ENCODE measurements around the gene CDH13.

DNA sequence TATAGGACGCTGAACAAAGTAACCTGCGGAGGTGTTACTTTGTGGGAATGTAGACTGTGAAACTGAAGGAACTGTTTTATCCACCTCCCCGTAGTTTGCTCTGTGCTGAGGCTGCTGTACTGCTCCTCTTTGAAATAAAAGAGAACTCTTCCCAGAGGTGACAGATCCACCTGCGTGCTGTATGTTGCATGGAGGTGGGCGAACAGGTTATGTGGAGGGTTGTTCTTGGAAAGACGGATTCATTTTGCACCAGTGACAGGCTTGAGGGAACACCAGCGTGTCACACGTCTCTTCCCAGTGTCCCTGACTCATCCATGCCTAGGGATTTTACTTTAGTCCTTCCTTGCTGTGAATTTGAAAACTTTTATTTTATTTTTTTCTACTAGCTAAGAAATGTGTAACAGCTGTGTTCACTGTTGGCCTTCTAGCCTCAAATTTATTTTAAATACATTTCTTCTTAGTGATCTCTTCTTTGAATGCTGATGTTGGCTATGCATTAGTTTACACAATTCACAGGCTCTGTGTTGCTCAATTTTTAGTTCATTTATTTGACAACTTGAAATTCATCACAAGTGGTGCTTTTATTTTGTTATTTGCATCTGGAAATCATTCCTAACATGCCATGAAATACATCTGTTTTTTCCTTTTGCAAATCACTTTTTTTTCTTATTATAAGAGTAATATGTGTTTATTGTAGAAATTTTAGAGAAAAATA lies 512.4 kb downstream of the CDH13 start:
- no peak for TF ChIP-seq DNMT1 (IDR thresholded peaks at IDR 0.05)
- no peak for TF ChIP-seq POLR2A (conservative IDR thresholded peaks at IDR 0.05)
- TF ChIP-seq ZNF354B (CRISPR knock-in tag; IDR thresholded peaks at IDR 0.05) = no peak
- TF ChIP-seq ATF7 (IDR thresholded peaks at IDR 0.05) = no peak
- no peak for TF ChIP-seq TAF7 (tag; IDR thresholded peaks at IDR 0.05)
- TF ChIP-seq, protein P1, sequence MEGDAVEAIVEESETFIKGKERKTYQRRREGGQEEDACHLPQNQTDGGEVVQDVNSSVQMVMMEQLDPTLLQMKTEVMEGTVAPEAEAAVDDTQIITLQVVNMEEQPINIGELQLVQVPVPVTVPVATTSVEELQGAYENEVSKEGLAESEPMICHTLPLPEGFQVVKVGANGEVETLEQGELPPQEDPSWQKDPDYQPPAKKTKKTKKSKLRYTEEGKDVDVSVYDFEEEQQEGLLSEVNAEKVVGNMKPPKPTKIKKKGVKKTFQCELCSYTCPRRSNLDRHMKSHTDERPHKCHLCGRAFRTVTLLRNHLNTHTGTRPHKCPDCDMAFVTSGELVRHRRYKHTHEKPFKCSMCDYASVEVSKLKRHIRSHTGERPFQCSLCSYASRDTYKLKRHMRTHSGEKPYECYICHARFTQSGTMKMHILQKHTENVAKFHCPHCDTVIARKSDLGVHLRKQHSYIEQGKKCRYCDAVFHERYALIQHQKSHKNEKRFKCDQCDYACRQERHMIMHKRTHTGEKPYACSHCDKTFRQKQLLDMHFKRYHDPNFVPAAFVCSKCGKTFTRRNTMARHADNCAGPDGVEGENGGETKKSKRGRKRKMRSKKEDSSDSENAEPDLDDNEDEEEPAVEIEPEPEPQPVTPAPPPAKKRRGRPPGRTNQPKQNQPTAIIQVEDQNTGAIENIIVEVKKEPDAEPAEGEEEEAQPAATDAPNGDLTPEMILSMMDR (IDR thresholded peaks at IDR 0.05 in 2 of 3, conservative IDR thresholded peaks at IDR 0.05 in 1 of 3; ENCODE audit: insufficient read depth in 2 of 3, low read depth in 1 of 3, low read length in 3 of 3) = no peak
- no peak for TF ChIP-seq ZNF274 (IDR thresholded peaks at IDR 0.05; ENCODE audit: borderline replicate concordance, low read depth, low read length)
- no peak for TF ChIP-seq TCF7 (IDR thresholded peaks at IDR 0.05; ENCODE audit: borderline replicate concordance)
- TF ChIP-seq ZNF644 (tag; IDR thresholded peaks at IDR 0.05; ENCODE audit: low read depth) = no peak
- TF ChIP-seq RAD21 (CRISPR knock-in tag; conservative IDR thresholded peaks at IDR 0.05 in 1 of 2, IDR thresholded peaks at IDR 0.05 in 1 of 2) = no peak
- no peak for TF ChIP-seq ZBTB11 (CRISPR knock-in tag; IDR thresholded peaks at IDR 0.05)

All from K562 (cell line).